H9 (cell line): ENCODE measurements around the gene SRPK2. TPM values are rescaled to one million over a fixed set of nuclear protein-coding genes. Genes with fewer than 3 reads are reported as not detected.
"Not testable (repeated sequence)": the region's sequence is repeated elsewhere in the genome, so short reads cannot be mapped to it uniquely, and the experiment has no call there.

Experiments used
- DNase-seq: peaks from one replicate; pipeline ENCODE4 v3.0.0-alpha.2; 2017
- H2AFZ ChIP-seq: one replicate; pipeline ENCODE4 v1.6.1; 2013; ENCODE audit warnings: mild to moderate bottlenecking, low read length, control low read depth, moderate library complexity
- H2AK5ac ChIP-seq: 2 replicates; pipeline ENCODE4 v1.6.1; 2013; ENCODE audit warnings: low read length, control low read depth, mixed read lengths; ENCODE audit not compliant: insufficient read length
- H2BK120ac ChIP-seq: one replicate; pipeline ENCODE4 v1.6.1; 2013; ENCODE audit warnings: low read depth, mild to moderate bottlenecking, low read length, control low read depth, inconsistent platforms; ENCODE audit not compliant: poor library complexity, severe bottlenecking
- H2BK12ac ChIP-seq: 2 replicates; pipeline ENCODE4 v1.6.1; 2013; ENCODE audit warnings: low read length, control low read depth, mixed read lengths, low read depth; ENCODE audit not compliant: insufficient read length
- H2BK15ac ChIP-seq: 2 replicates; pipeline ENCODE4 v1.6.1; 2013; ENCODE audit warnings: low read depth, low read length, control low read depth
- H2BK20ac ChIP-seq: one replicate; pipeline ENCODE4 v1.6.1; 2013; ENCODE audit warnings: low read depth, mild to moderate bottlenecking, low read length, control low read depth, inconsistent platforms; ENCODE audit not compliant: poor library complexity, severe bottlenecking
- H2BK5ac ChIP-seq: 2 replicates; pipeline ENCODE4 v1.6.1; 2013; ENCODE audit warnings: low read length, control low read depth, mixed read lengths; ENCODE audit not compliant: insufficient read length
- H3K14ac ChIP-seq: 2 replicates; pipeline ENCODE4 v1.6.1; 2013; ENCODE audit warnings: low read length, control low read depth; ENCODE audit not compliant: insufficient read depth
- H3K18ac ChIP-seq: 2 replicates; pipeline ENCODE4 v1.6.1; 2013; ENCODE audit warnings: low read depth, mild to moderate bottlenecking, mixed read lengths, low read length, control low read depth; ENCODE audit not compliant: insufficient read length
- H3K23ac ChIP-seq: 2 replicates; pipeline ENCODE4 v1.6.1; 2013; ENCODE audit warnings: low read length, control low read depth, mixed read lengths, low read depth; ENCODE audit not compliant: insufficient read length
- H3K23me2 ChIP-seq: 2 replicates; pipeline ENCODE4 v1.6.1; 2013; ENCODE audit warnings: low read depth, mild to moderate bottlenecking, mixed read lengths, low read length, control low read depth; ENCODE audit not compliant: insufficient read length, poor library complexity, severe bottlenecking
- H3K27ac ChIP-seq: 2 replicates; pipeline ENCODE4 v1.5.1; 2013; ENCODE audit warnings: low read length, control low read depth, mixed read lengths, low read depth; ENCODE audit not compliant: insufficient read length
- H3K27me3 ChIP-seq: 2 replicates; pipeline ENCODE4 v1.6.1; 2013; ENCODE audit warnings: low read length, control low read depth, inconsistent platforms; ENCODE audit not compliant: insufficient read depth
- H3K4ac ChIP-seq: 2 replicates; pipeline ENCODE4 v1.6.1; 2013; ENCODE audit warnings: low read depth, mild to moderate bottlenecking, control low read depth, inconsistent platforms, low read length, moderate library complexity
- H3K4me1 ChIP-seq: 2 replicates; pipeline ENCODE4 v1.6.1; 2013; ENCODE audit warnings: low read length, control low read depth, inconsistent platforms; ENCODE audit not compliant: insufficient read depth
- H3K4me2 ChIP-seq: 2 replicates; pipeline ENCODE4 v1.6.1; 2013; ENCODE audit warnings: low read length, control low read depth, mixed read lengths; ENCODE audit not compliant: insufficient read length, insufficient read depth
- H3K56ac ChIP-seq: 2 replicates; pipeline ENCODE4 v1.6.1; 2013; ENCODE audit warnings: low read depth, mild to moderate bottlenecking, mixed read lengths, low read length, control low read depth; ENCODE audit not compliant: insufficient read length
- H3K79me1 ChIP-seq: 2 replicates; pipeline ENCODE4 v1.6.1; 2013; ENCODE audit warnings: low read depth, mild to moderate bottlenecking, moderate library complexity, low read length, control low read depth, inconsistent platforms; ENCODE audit not compliant: insufficient read depth, poor library complexity, severe bottlenecking
- H3K79me2 ChIP-seq: 2 replicates; pipeline ENCODE4 v1.6.1; 2013; ENCODE audit warnings: low read length, control low read depth, inconsistent platforms; ENCODE audit not compliant: insufficient read depth
- H3K9ac ChIP-seq: 2 replicates; pipeline ENCODE4 v1.6.1; 2013; ENCODE audit warnings: low read length, control low read depth, mixed read lengths; ENCODE audit not compliant: insufficient read length; ENCODE audit errors: extremely low read depth
- H3K9me3 ChIP-seq: one replicate; pipeline ENCODE4 v1.6.1; 2013; ENCODE audit warnings: low read depth, low read length, inconsistent platforms; ENCODE audit not compliant: control insufficient read depth
- H3T11ph ChIP-seq: one replicate; pipeline ENCODE4 v1.6.1; 2013; ENCODE audit warnings: mild to moderate bottlenecking, low read length, control low read depth, inconsistent platforms
- H4K20me1 ChIP-seq: one replicate; pipeline ENCODE4 v1.6.1; 2013; ENCODE audit not compliant: control insufficient read depth, insufficient read length, insufficient read depth
- H4K5ac ChIP-seq: 2 replicates; pipeline ENCODE4 v1.6.1; 2013; ENCODE audit warnings: low read depth, mild to moderate bottlenecking, mixed read lengths, low read length, control low read depth; ENCODE audit not compliant: insufficient read length
- H4K8ac ChIP-seq: replicated peaks from 2 replicates; pipeline ENCODE4 v1.6.1; 2013; ENCODE audit warnings: low read length, control low read depth, mixed read lengths, low read depth; ENCODE audit not compliant: insufficient read length
- H4K91ac ChIP-seq: 2 replicates; pipeline ENCODE4 v1.6.1; 2013; ENCODE audit warnings: low read depth, mild to moderate bottlenecking, moderate library complexity, mixed read lengths, low read length, control low read depth; ENCODE audit not compliant: insufficient read length
- H3K27ac Mint-ChIP-seq, 3 experiments: 2 replicates in 2 of 3; 3 replicates in 1 of 3; pipeline ENCODE4 v1.8.0; 2020 to 2021; ENCODE audit warnings: mixed read lengths in 3 of 3, mild to moderate bottlenecking in 1 of 3, moderate library complexity in 1 of 3
- H3K27me3 Mint-ChIP-seq: 2 replicates; pipeline ENCODE4 v1.8.0; 2021; ENCODE audit warnings: low read depth, mild to moderate bottlenecking, moderate library complexity, mixed read lengths
- H3K36me3 Mint-ChIP-seq, 3 experiments: 2 replicates in 2 of 3; 3 replicates in 1 of 3; pipeline ENCODE4 v1.8.0; 2020 to 2021; ENCODE audit warnings: low read depth in 3 of 3, mixed read lengths in 3 of 3; ENCODE audit not compliant: insufficient read depth in 1 of 3
- H3K4me1 Mint-ChIP-seq, 2 experiments: 2 replicates each; pipeline ENCODE4 v1.8.0; 2020; ENCODE audit warnings: mixed read lengths in 2 of 2
- H3K4me3 Mint-ChIP-seq, 2 experiments: 2 replicates in 1 of 2; 3 replicates in 1 of 2; pipeline ENCODE4 v1.8.0; 2020 to 2021; ENCODE audit warnings: mild to moderate bottlenecking in 2 of 2, mixed read lengths in 2 of 2, moderate library complexity in 1 of 2
- H3K9me3 Mint-ChIP-seq, 2 experiments: 2 replicates in 1 of 2; 3 replicates in 1 of 2; pipeline ENCODE4 v1.8.0; 2020; ENCODE audit warnings: mild to moderate bottlenecking in 2 of 2, mixed read lengths in 2 of 2, moderate library complexity in 1 of 2
- WGBS: extraction: QIAGEN DNeasy Blood & Tissue Kit; methylation state at CpG from one replicate; pipeline ENCODE4 v1.1.7; 2013; ENCODE audit warnings: missing lambda C conversion rate, low lambda C conversion rate, mixed read lengths; ENCODE audit not compliant: insufficient read length; ENCODE audit errors: extremely low coverage; 5-methylcytosine and 5-hydroxymethylcytosine counted together
- total RNA-seq: library from RNA; stranded (reverse); gene quantifications from 2 replicates; pipeline ENCODE4 v1.2.1, GENCODE V29; 2021
- TF ChIP-seq, protein P1 (sequence below): fragments of 200-600 bp; sonication (generic); conservative IDR thresholded peaks from 3 replicates; pipeline ENCODE4 v1.8.0; 2021; ENCODE audit warnings: antibody characterized with exemption, mild to moderate bottlenecking

Gene SRPK2
- total RNA-seq, 1 experiment from 2014 or later: 41.1 TPM

DNA sequence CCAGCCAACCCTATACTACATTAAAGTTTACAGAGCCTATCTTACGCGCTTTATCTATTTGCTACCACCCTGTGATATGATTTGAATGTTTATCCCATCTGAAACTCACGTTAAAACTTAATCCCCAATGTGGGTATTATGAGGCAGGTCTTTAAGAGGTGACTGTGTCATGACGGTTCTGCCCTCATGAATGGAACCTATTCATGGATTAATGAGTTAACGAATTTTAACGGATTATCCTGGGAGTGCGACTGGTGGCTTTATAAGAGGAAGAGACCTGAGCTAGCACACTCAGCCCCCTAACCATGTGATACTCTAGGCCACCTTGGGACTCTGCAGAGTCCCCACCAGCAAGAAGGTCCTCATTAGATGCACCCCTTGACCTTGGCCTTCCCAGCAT is 37.8 kb downstream of the SRPK2 start:
- Histone ChIP-seq H3K27me3 (no peaks in the 10 kb centered on the region), H3K79me2 (peaks cover 12% of the 10 kb centered on the region; the same call in 1 of the 2 replicates), H3K56ac (no peak overlapping the region), H2BK5ac (no peak overlapping the region), H2BK20ac (no peak overlapping the region), H4K5ac (no peak overlapping the region), H4K20me1 (peaks cover 4% of the 10 kb centered on the region), H2AFZ (no peak overlapping the region), H2AK5ac (no peak overlapping the region), H3K18ac (no peak overlapping the region), H3K23ac (no peak overlapping the region), H2BK15ac (no peak overlapping the region), H3K27ac (no peak overlapping the region), H3K4me1 (no peaks in the 10 kb centered on the region; the same call in 1 of the 2 replicates), H2BK12ac (no peak overlapping the region), H3K23me2 (no peaks in the 10 kb centered on the region), H4K91ac (no peak overlapping the region), H3K9ac (no peak overlapping the region), H3K4ac (no peak overlapping the region), H3K79me1 (peaks cover 13% of the 10 kb centered on the region), H4K8ac (no peak overlapping the region), H3K9me3 (no peaks in the 10 kb centered on the region), H3T11ph (no peak overlapping the region), H3K14ac (no peak overlapping the region), H2BK120ac (no peak overlapping the region), H3K4me2 (no peak overlapping the region)
- WGBS: no CpG with 5 or more reads among the region's 7 CpGs
- Mint-ChIP-seq H3K36me3 (no peaks in the 10 kb centered on the region; a peak in 1 of 7 replicates), H3K4me1 (peaks cover 15 to 23% of the 10 kb centered on the region in 2 experiments), H3K27me3 (no peaks in the 10 kb centered on the region), H3K27ac (no peak overlapping the region; a peak in 1 of 7 replicates), H3K4me3 (no peak overlapping the region), H3K9me3 (no peaks in the 10 kb centered on the region)
- no peak for DNase-seq
- TF ChIP-seq, protein P1, sequence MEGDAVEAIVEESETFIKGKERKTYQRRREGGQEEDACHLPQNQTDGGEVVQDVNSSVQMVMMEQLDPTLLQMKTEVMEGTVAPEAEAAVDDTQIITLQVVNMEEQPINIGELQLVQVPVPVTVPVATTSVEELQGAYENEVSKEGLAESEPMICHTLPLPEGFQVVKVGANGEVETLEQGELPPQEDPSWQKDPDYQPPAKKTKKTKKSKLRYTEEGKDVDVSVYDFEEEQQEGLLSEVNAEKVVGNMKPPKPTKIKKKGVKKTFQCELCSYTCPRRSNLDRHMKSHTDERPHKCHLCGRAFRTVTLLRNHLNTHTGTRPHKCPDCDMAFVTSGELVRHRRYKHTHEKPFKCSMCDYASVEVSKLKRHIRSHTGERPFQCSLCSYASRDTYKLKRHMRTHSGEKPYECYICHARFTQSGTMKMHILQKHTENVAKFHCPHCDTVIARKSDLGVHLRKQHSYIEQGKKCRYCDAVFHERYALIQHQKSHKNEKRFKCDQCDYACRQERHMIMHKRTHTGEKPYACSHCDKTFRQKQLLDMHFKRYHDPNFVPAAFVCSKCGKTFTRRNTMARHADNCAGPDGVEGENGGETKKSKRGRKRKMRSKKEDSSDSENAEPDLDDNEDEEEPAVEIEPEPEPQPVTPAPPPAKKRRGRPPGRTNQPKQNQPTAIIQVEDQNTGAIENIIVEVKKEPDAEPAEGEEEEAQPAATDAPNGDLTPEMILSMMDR: no peak

DNA sequence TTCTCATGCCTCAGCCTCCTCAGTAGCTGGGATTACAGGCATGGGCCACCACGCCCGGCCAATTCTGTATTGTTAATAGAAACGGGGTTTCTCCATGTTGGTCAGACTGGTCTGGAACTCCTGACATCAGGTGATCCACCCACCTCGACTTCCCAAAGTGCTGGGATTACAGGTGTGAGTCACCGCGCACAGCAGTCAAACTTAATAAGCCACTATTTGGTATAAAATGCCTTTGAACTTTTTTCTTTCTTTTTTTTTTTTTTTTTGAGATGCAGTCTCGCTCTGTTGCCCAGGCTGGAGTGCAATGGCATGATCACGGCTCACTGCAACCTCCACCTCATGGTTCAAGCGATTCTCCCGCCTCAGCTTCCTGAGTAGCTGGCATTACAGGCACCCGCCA is 40.5 kb downstream of the SRPK2 start:
- not testable (repeated sequence) for H3K27me3 Mint-ChIP-seq, DNase-seq, H2BK5ac ChIP-seq, H2BK20ac ChIP-seq, H2BK12ac ChIP-seq, H3K9me3 ChIP-seq, H4K5ac ChIP-seq, H3K56ac ChIP-seq, H3K4me2 ChIP-seq, H2BK15ac ChIP-seq, H3K9me3 Mint-ChIP-seq, H2AK5ac ChIP-seq, H3K14ac ChIP-seq, H3K9ac ChIP-seq, H2AFZ ChIP-seq, H3K27ac ChIP-seq, H3K4ac ChIP-seq, H3K4me1 ChIP-seq, H3K23me2 ChIP-seq, H3T11ph ChIP-seq, H2BK120ac ChIP-seq, H3K27me3 ChIP-seq, H4K8ac ChIP-seq, H3K23ac ChIP-seq, H3K18ac ChIP-seq, H3K4me3 Mint-ChIP-seq, H3K36me3 Mint-ChIP-seq, H4K91ac ChIP-seq, H4K20me1 ChIP-seq
- peaks cover 24 to 27% of the 10 kb centered on the region in 2 experiments for H3K4me1 Mint-ChIP-seq
- peaks cover 11% of the 10 kb centered on the region; the same call in 1 of the 2 replicates for H3K79me2 ChIP-seq
- H3K79me1 ChIP-seq: peaks cover 15% of the 10 kb centered on the region
- peak overlapping the region in 1 of 3 experiments; percentile 35; a peak in 1 of 7 replicates for H3K27ac Mint-ChIP-seq
- WGBS: no CpG with 5 or more reads among the region's 11 CpGs
